Left renal cortex interstitium (tissue), 4 donors: ENCODE measurements around the gene MMEL1. TPM values are rescaled to one million over a fixed set of nuclear protein-coding genes. Genes with fewer than 3 reads are reported as not detected.
"Not testable (repeated sequence)": the region's sequence is repeated elsewhere in the genome, so short reads cannot be mapped to it uniquely, and the experiment has no call there.

ENCODE experiments used
- DNase-seq, 4 donors: peaks; one replicate each; pipeline ENCODE4 v3.0.0-alpha.2; 2013; ENCODE audit warnings: low read depth in 4 of 4, low spot score in 2 of 4, missing footprints in 1 of 4
- polyA plus RNA-seq, 4 donors: library from polyadenylated mRNA; unstranded; fragments of 120-200 nt; gene quantifications; one replicate each; pipeline ENCODE4 v1.2.1, GENCODE V29; 2013; ENCODE audit not compliant: insufficient read length in 4 of 4

The MMEL1 gene
- polyA plus RNA-seq, 4 donors = 2.5 to 5.7 (median 2.9) TPM

- no peak for DNase-seq
These were observed 54.1 kb downstream of the MMEL1 start for GRCh38 chr1:2578758-2579118.

- not testable (repeated sequence) for DNase-seq
These were observed 55.2 kb downstream of the MMEL1 start for GRCh38 chr1:2577565-2578075.

DNA sequence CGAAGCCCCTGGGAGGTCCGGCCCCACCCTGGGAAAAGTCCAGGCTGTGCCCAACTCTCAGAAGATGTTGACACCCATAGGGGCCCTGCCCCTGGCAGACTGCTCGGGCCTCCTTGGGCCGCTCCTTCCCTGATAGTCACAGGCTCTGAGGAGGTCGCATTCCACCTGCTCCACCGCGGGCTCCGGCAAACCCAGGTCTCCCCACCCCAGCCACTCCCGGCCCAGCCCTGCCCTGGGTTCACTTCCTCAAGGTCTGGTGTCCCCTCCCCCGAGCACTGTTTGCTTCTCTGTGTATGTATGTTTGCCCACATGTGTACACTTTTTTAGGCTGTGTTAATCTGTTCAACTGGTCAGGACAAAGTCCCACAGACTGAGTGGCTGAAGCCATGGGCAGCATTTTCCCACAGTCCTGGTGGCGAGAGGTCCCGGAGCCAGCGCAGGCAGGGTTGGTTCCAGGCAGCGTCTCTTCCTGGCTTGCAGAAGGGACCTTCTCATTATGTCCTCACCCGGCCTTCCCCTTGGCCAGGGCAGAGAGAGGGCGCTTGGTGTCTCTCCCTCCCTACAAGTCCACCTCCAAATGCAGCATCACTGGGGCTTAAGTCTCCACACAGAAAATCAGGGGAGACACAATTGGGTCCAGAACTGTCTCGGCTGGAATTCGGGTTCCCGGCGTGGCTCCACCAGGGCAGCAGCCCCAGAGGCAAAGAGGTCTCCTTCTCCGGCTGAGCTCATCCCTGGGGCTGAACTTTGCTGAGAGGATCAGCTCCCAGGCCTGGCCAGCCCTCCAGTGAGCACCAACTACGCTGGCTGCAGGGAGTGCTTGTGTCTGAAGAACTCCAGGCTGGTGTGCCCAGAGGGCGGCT lies 56.8 kb downstream of the MMEL1 start:
- no peak for DNase-seq

DNA sequence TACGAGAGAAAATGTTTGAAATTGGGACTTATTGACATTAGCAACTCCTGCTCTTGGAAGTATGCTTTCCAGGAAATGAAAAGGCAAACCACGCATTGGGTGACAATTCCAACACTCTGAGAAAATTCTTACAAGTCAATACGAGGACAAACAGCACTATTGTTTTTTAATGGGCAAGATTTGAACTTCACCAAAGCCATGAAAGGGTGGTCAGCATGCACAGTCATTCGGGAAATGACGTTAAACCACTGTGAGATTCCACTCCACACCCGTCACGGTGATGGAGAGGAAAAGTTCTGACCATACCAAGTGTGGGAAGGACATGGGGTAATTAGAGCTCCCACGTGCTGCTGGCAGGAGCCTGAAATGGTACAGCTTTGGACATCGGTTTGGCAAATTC lies 58.5 kb downstream of the MMEL1 start:
- no peak for DNase-seq

GRCh38 chr1:2573250-2573920 lies 59.4 kb downstream of the MMEL1 start:
- no peak for DNase-seq

- DNase-seq = no peak
These were observed 61.5 kb downstream of the MMEL1 start for GRCh38 chr1:2571348-2571747.

DNA sequence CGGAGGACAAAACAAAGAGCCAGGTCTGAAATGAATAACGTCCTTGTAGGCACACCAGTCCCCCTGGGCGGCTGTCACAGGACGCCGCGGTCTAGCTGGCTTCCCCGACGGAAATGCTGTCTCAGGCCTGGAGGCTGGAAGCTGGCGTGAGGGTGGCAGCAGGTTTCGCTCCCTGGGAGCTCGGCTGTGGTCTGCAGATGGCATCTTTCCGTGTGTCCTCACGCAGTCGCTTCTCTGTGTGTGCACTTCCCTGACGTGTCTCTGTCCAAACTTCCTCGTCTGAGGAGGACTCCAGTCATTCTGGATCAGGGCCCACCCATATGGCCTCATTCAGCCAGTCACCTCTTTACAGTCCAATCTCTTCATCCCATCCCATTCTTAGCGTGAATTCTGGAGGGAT lies 62.5 kb downstream of the MMEL1 start:
- no peak for DNase-seq

DNA sequence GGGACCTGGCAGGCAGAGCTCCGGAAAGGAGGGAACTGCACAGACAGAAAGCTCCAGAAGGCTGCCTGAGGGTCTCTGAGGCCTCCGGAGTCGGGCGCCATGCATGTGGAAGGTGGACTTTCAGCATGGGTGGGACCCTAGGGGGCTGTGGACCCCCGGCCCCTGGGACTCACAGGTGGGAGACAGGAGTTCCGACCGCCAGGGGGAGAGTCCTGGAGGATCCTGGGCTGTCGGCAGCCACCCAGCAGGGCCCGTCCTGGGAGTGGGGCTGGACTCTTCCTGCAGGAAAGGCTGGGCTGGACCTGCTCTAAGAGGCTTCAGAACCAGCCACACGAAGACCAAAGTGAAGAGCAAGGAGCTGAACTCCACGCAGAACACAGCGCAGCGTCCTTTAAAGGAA lies 63.1 kb downstream of the MMEL1 start:
- DNase-seq = not testable (repeated sequence)

- DNase-seq = no peak
These were observed 63.8 kb downstream of the MMEL1 start for GRCh38 chr1:2569060-2569459.

GRCh38 chr1:2568187-2568816 lies 64.5 kb downstream of the MMEL1 start:
- DNase-seq = not testable (repeated sequence)

DNA sequence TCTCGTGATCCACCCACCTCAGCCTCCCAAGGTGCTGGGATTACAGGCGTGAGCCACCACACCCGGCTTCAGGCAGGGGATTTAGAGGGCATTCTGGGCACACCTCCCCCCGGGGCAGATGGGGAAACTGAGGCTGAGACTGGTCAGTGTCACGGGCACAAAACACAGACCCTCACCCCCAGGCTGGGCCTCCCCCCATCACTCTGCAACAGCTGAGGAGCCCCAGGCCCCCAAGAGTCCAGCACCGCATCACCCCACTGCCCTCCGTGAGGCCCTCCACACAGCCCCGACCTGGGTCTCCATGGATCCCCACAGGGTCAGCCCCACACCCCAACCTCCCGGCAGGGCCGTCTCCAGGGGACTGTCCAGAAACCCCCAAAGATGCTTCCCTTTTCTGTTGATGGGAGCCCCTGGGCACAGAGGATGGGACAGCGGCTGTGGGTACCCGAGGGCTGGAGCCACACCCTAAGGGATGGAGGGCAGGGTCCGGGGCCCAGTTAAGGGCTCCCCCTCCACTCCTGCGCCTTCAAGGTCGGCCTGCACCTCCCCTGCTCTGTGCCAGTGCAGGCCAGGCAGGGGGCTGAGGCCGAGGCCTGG lies 65.6 kb downstream of the MMEL1 start:
- no peak for DNase-seq

DNA sequence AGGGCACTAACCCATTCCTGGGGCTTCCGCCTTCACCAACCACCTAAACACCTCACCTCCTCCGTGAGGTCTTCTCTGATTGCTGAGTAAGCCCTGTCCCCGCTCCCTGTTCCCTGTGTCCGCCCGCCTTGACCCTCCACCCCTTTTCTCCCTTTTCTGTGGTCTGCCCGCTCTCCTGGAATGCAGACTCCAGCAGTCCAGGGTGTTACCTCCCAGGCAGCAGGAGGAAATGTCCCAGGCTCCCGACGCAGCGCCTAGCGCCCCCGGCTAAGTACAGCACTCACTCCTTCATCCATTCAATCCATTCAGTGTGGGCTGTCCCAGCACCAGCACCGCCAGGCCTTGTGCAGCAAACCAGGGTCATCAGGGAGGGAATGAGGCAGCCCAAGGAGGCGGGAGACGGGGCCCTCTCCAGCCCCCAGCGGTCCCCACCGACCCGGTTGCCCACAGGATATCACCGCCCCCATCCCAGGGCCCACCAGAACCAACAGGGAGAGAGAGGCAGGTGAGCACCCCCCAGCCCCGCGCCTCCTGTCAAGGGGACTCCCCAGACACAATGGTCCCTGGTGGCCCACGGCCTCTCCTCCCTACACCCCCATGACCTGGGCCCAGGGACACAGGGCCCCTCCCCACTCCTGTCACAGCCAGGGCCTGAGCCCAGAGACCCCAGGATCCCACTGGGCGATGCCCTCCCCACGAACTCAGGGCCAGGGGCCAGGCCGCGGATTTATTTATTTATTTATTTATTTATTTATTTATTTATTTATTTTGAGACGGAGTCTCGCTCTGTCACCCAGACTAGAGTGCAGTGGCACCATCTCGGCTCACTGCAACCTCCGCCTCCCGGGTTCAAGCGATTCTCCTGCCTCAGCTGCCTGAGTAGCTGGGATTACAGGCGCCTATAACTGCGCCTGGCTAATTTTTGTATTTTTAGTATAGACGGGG lies 66.4 kb downstream of the MMEL1 start:
- DNase-seq = no peak

GRCh38 chr1:2564815-2565374 lies 67.9 kb downstream of the MMEL1 start:
- DNase-seq = no peak

- DNase-seq = no peak
These were observed 68.6 kb downstream of the MMEL1 start for GRCh38 chr1:2564006-2564814.

GRCh38 chr1:2563205-2563604 lies 69.6 kb downstream of the MMEL1 start:
- no peak for DNase-seq

DNA sequence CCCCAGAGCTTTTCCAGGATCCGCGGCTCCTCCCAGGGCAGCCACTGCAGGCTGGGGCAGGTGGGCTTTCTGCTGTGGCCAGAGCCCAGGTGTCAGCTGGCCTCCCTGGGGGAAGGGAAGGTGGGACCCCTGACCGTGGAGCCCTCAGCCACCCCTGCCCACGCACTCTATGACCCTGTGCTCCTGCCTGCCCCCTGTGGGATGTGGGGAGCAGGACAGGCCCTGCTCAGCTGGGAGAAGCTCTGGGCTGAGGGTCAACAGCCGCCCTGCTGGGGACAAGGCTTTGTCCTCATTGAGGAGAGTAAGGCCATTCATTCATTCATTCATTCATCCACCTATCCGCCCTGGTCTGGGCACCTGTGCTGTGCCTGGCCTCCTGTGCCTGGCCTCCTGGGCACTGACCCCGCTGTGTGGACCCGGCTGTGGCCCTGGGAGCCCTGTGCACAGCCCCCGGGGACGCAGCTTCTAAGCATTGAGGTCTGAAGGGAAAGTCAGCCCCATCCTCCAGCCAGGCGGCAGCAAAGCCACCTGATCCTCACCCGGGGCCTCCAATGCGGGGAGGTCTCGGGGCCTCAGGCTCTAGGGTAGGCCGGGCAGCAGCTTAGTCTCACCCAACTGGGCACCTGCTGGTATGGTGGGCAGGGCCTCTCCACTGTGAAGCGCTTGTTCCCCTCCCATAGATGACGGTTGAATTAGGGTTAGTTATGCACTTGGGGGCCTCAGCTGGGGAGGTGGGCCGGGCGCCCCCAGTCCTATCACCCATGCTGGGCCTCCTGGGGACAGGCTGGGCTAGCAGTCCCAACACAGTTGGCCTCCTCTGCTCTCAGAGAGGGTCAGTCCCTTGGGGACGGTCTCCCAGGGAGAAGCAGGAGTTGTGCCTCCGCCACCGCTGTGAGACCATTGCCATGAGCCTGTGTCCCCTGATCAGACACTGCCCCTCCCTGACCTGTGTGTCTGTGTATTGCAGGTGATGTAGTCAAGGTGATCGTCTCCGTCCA lies 70.6 kb downstream of the MMEL1 start:
- DNase-seq = no peak

GRCh38 chr1:2561446-2561845 lies 71.4 kb downstream of the MMEL1 start:
- no peak for DNase-seq
